K562 (cell line): ENCODE data around the gene SLC25A14. TPM values are rescaled to one million over a fixed set of nuclear protein-coding genes. Genes with fewer than 3 reads are reported as not detected.

Source experiments
- ATAC-seq: fragments of 200-7000 bp; cut with Tn5 transposase; 3 replicates; pipeline ENCODE4 v1.9.1; 2020; ENCODE audit warnings: moderate library complexity
- BruUV-seq: library from RNA; stranded (reverse); fragments of 400-500 nt; replicated peaks from 2 replicates; lab custom pipeline; 2021; lab: Mats Ljungman, UMichigan
- CTCF ChIA-PET: fragments of 300-600 bp; formaldehyde crosslinking; extraction: SDS; loops from one replicate; lab custom pipeline; 2021; ENCODE audit warnings: low intra/inter-chr PET ratio; lab: Yijun Ruan, JAX
- POLR2A ChIA-PET: fragments of 300-600, 350-650 bp; sonication (Branson Sonifier 250); formaldehyde crosslinking; extraction: SDS; loops from one replicate; lab custom pipeline; 2021; ENCODE audit warnings: antibody characterized with exemption, inconsistent platforms; lab: Yijun Ruan, JAX
- DNase-seq, 4 experiments: peaks; one replicate each; pipeline versions ENCODE4 v3.0.0 to v3.0.0-alpha.2; 2011 to 2018; ENCODE audit warnings: low spot score in 3 of 4, mixed read lengths in 3 of 4; ENCODE audit errors: extremely low read depth in 1 of 4
- FAIRE-seq: peaks from 2 replicates; lab custom pipeline; 2011; peaks lifted over from hg19 to GRCh38; lab: Jason Lieb, UNC
- H2AFZ ChIP-seq: 2 replicates; pipeline ENCODE4 v1.6.0; 2011; ENCODE audit warnings: low read depth, low read length, control low read depth, inconsistent platforms
- H3K27ac ChIP-seq: fragments of 200-600 bp; 3 replicates; pipeline ENCODE4 v1.8.0; 2011; ENCODE audit warnings: low read depth, mild to moderate bottlenecking, control low read depth, inconsistent platforms, low read length, moderate library complexity, mixed read lengths; ENCODE audit errors: extremely low read depth
- H3K27me3 ChIP-seq, 2 experiments: fragments of 300-600 bp in 1 of 2; 2 replicates in 1 of 2; 3 replicates in 1 of 2; pipeline versions ENCODE4 v1.6.0 to v1.8.0; 2011; ENCODE audit warnings: inconsistent platforms in 2 of 2, low read length in 2 of 2, mild to moderate bottlenecking in 1 of 2, mixed read lengths in 1 of 2, moderate library complexity in 1 of 2; ENCODE audit not compliant: control insufficient read depth in 2 of 2, insufficient read depth in 2 of 2
- H3K36me3 ChIP-seq: fragments of 300-600 bp; 3 replicates; pipeline ENCODE4 v1.8.0; 2011; ENCODE audit warnings: mild to moderate bottlenecking, low read length, inconsistent platforms; ENCODE audit not compliant: control insufficient read depth, insufficient read depth
- H3K4me1 ChIP-seq, 2 experiments: fragments of 200-600 bp in 1 of 2; replicated peaks in 1 of 2; 2 replicates in 1 of 2; 3 replicates in 1 of 2; pipeline versions ENCODE4 v1.5.1 to v1.8.0; 2011; ENCODE audit warnings: inconsistent platforms in 2 of 2, low read length in 2 of 2, mild to moderate bottlenecking in 1 of 2, mixed read lengths in 1 of 2, moderate library complexity in 1 of 2; ENCODE audit not compliant: control insufficient read depth in 2 of 2, insufficient read depth in 2 of 2
- H3K4me2 ChIP-seq: 2 replicates; pipeline ENCODE4 v1.6.1; 2011; ENCODE audit warnings: low read length, control low read depth, inconsistent platforms, mixed read lengths; ENCODE audit not compliant: insufficient read depth
- H3K4me3 ChIP-seq: fragments of 200-600 bp; sonication (generic), shearing (Covaris generic); 2 replicates; pipeline ENCODE4 v1.5.1; 2016; ENCODE audit warnings: control low read depth, inconsistent platforms
- H3K79me2 ChIP-seq: fragments of 200-600 bp; 3 replicates; pipeline ENCODE4 v1.8.0; 2011; ENCODE audit warnings: low read length, inconsistent platforms; ENCODE audit not compliant: control insufficient read depth, insufficient read depth
- H3K9ac ChIP-seq, 2 experiments: 2 replicates each; pipeline versions ENCODE4 v1.6.0 to v1.6.1; 2011; ENCODE audit warnings: low read depth in 2 of 2, low read length in 2 of 2, control low read depth in 1 of 2, inconsistent platforms in 1 of 2, mild to moderate bottlenecking in 1 of 2, mixed read lengths in 1 of 2; ENCODE audit not compliant: insufficient read depth in 1 of 2
- H3K9me1 ChIP-seq: one replicate; pipeline ENCODE4 v1.6.0; 2011; ENCODE audit warnings: inconsistent platforms, mild to moderate bottlenecking, low read length, moderate library complexity; ENCODE audit not compliant: control insufficient read depth, insufficient read depth
- H3K9me3 ChIP-seq: replicated peaks from 2 replicates; pipeline ENCODE4 v1.5.1; 2011; ENCODE audit warnings: low read depth, low read length, inconsistent platforms; ENCODE audit not compliant: control insufficient read depth, insufficient read depth
- H4K20me1 ChIP-seq: replicated peaks from 2 replicates; pipeline ENCODE4 v1.6.1; 2011; ENCODE audit warnings: low read length, inconsistent platforms, mixed read lengths; ENCODE audit not compliant: control insufficient read depth, insufficient read depth
- EP300 ChIP-seq: IDR thresholded peaks from 2 replicates; pipeline ENCODE4 v1.6.1; 2012; ENCODE audit warnings: low read length, improper control_type of control experiment
- FOXA3 ChIP-seq, 2 experiments: fragments of 450-650 bp in 1 of 2; sonication (generic) in 1 of 2; formaldehyde crosslinking; IDR thresholded peaks in 1 of 2; conservative IDR thresholded peaks in 1 of 2; 2 replicates each; pipeline versions ENCODE4 v1.4.0 to v1.8.0; 2020 to 2022; ENCODE audit warnings: mild to moderate bottlenecking in 2 of 2, missing genetic modification reagents in 1 of 2
- HLTF ChIP-seq: fragments of 450-650 bp; IDR thresholded peaks from 2 replicates; pipeline ENCODE4 v1.6.1; 2016
- MTA2 ChIP-seq: fragments of 450-650 bp; IDR thresholded peaks from 2 replicates; pipeline ENCODE4 v1.6.1; 2016; ENCODE audit warnings: low read depth
- NFXL1 ChIP-seq: fragments of 450-650 bp; formaldehyde crosslinking; IDR thresholded peaks from 2 replicates; pipeline ENCODE4 v1.4.0; 2021; ENCODE audit warnings: mild to moderate bottlenecking
- NR3C1 ChIP-seq: sonication (generic); formaldehyde crosslinking; IDR thresholded peaks from 2 replicates; pipeline ENCODE4 v1.8.1; 2022; ENCODE audit warnings: missing genetic modification reagents
- POLR2H ChIP-seq: IDR thresholded peaks from 2 replicates; pipeline ENCODE4 v1.6.1; 2016; ENCODE audit warnings: missing genetic modification characterization, low read depth, mild to moderate bottlenecking, control low read depth, missing compliant biosample characterization, moderate library complexity
- RCOR1 ChIP-seq, 2 experiments: IDR thresholded peaks; 2 replicates each; pipeline ENCODE4 v1.6.1; 2012; ENCODE audit warnings: low read depth in 2 of 2, low read length in 2 of 2, borderline replicate concordance in 1 of 2, improper control_type of control experiment in 1 of 2
- SAFB ChIP-seq: fragments of 200-400 bp; formaldehyde crosslinking; IDR thresholded peaks from 2 replicates; pipeline ENCODE4 v1.6.1; 2017; ENCODE audit warnings: low read depth, low read length, borderline replicate concordance
- SPI1 ChIP-seq: IDR thresholded peaks from 2 replicates; pipeline ENCODE4 v1.6.1; 2011; ENCODE audit warnings: low read depth, low read length, control low read depth, borderline replicate concordance
- STAT5B ChIP-seq: fragments of 250-450 bp; sonication (Bioruptor Pico); IDR thresholded peaks from 2 replicates; pipeline ENCODE4 v1.8.0; 2021; ENCODE audit warnings: mild to moderate bottlenecking, inconsistent platforms
- TRIM25 ChIP-seq: fragments of 450-650 bp; IDR thresholded peaks from 2 replicates; pipeline ENCODE4 v1.7.0; 2016; ENCODE audit warnings: borderline replicate concordance
- ZNF444 ChIP-seq: fragments of 250-450 bp; sonication (Bioruptor Pico); IDR thresholded peaks from 2 replicates; pipeline ENCODE4 v1.4.0; 2020; ENCODE audit warnings: mild to moderate bottlenecking, moderate library complexity
- WGBS: fragments of 100-300 bp; shearing (Covaris generic); methylation state at CpG from one replicate; pipeline ENCODE4 v1.1.6; 2016; ENCODE audit warnings: low coverage, mixed read lengths; ENCODE audit not compliant: insufficient coverage; ENCODE audit errors: missing lambda C conversion rate; 5-methylcytosine and 5-hydroxymethylcytosine counted together
- in situ Hi-C: fragments of 300-500 bp; cut with MboI; formaldehyde crosslinking; loops from 4 replicates; pipeline ENCODE4 v1.15.0; 2018; ENCODE audit warnings: inconsistent platforms, mixed read lengths
- intact Hi-C: fragments of 100-400 bp; cut with micrococcal nuclease; formaldehyde crosslinking; loops from 2 replicates; pipeline ENCODE4 v1.14.2; 2022
- polyA plus RNA-seq, 8 experiments: library from polyadenylated mRNA; depleted of rRNA in 4 of 8; stranded (reverse) in 5 of 8; unstranded in 3 of 8; fragments of >200 nt; fragmentation: Nextera tagmentation in 2 of 8; fragmentation: Illumina TruSeq in 1 of 8; extraction: Ambion mirVana in 2 of 8; extraction: Trizol in 1 of 8; gene quantifications; 2 replicates each; pipeline versions ENCODE4 v1.2.1 to v1.2.3, GENCODE V29; 2011 to 2014; ENCODE audit warnings: inconsistent platforms in 1 of 8, missing spikeins in 1 of 8
- total RNA-seq, 7 experiments: library from RNA; depleted of rRNA in 6 of 7; stranded (reverse); fragments of >200 nt in 6 of 7; fragmentation: Illumina TruSeq in 2 of 7; extraction: Trizol in 2 of 7; gene quantifications; 2 replicates each; pipeline versions ENCODE4 v1.2.1 to v1.2.3, GENCODE V29; 2011 to 2021; ENCODE audit warnings: low replicate concordance in 1 of 7

Gene SLC25A14
- total and polyA plus RNA-seq, 9 of the 15 experiments (the other 6 are each of a cell fraction or from before 2014, with no cell fraction given) = 9.5 to 33.3 (median 15.8) TPM

- H3K4me2 ChIP-seq = no peak overlapping the region
- no peaks in the 10 kb centered on the region; a peak in 1 of 5 replicates for H3K27me3 ChIP-seq
- no peak overlapping the region for H3K9ac ChIP-seq
- WGBS = 0% methylated on average over 5 of the region's 5 CpGs
- CTCF ChIA-PET = no interaction called here
- H3K79me2 ChIP-seq = no peaks in the 10 kb centered on the region
- in situ Hi-C loops = no loop called here
- no peaks in the 10 kb centered on the region for H3K4me1 ChIP-seq
- no peaks in the 10 kb centered on the region for H4K20me1 ChIP-seq
- H3K9me1 ChIP-seq = no peaks in the 10 kb centered on the region
- H3K36me3 ChIP-seq = no peaks in the 10 kb centered on the region
- FAIRE-seq = no peak
- H3K4me3 ChIP-seq = no peak overlapping the region
- H3K27ac ChIP-seq = no peak overlapping the region
- TF ChIP-seq SPI1 = peak; percentile 58; the same call in 1 of the 2 replicates
- TF ChIP-seq RCOR1 (IDR thresholded peaks at IDR 0.05; ENCODE audit: borderline replicate concordance in 1 of 2, low read depth in 2 of 2, low read length in 2 of 2) = peak in 1 of 2 experiments; percentile 71; a peak in 1 of 4 replicates
- TF ChIP-seq FOXA3 (CRISPR knock-in tag; conservative IDR thresholded peaks at IDR 0.05 in 1 of 2, IDR thresholded peaks at IDR 0.05 in 1 of 2) = 0 out of 4 replicates have a peak, but pooled peaks of 1 of the 2 experiments have one; percentile 40
- no peak for TF ChIP-seq NR3C1 (CRISPR knock-in tag)
- TF ChIP-seq, all 486 proteins: peak for 3
- no peaks in the 10 kb centered on the region for H3K9me3 ChIP-seq
- ATAC-seq (no peak), DNase-seq (no peak)
- POLR2A ChIA-PET = no interaction called here
- H2AFZ ChIP-seq = no peak overlapping the region
- intact Hi-C loops = no loop called here
- no TSS peak for BruUV-seq
Observed at GRCh38 chrX:130378024-130378669, 38.4 kb downstream of the SLC25A14 start.

DNA sequence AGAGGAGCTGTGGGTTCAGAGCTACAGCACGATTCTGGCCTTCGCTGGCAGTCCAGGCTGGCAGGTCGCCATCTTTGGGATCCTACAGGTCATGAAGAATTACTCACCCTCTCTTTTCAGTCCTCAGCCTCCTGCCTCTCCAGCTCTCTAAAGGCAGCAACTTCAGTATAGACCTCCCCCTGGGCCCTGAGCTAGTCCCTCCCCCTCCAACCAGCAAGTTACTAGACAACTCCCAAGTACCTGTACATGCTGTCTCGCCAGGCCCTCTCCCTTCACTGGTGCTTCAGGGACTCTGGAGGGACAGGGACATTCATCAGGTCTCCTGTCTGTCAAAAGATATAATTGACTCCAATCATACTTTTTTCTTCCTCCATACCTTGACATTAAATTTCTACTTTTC is 45.8 kb downstream of the SLC25A14 start, which contains the start of gene GPR119:
Gene GPR119, minus strand, starts transcription at position 155 of the 400 bp plus-strand sequence. CDS start 227 bp downstream, outside the sequence.
- Histone ChIP-seq H3K9ac (no peak within 1 kb of the TSS), H3K4me1 (no peaks in the 10 kb centered on the region; a peak in 2 of 5 replicates), H3K9me3 (no peaks in the 10 kb centered on the region), H3K79me2 (no peaks in the 10 kb centered on the region), H3K27me3 (peaks cover 3 to 19% of the 10 kb centered on the region in 2 experiments; a peak in 4 of 5 replicates), H3K4me3 (no peak within 1 kb of the TSS), H3K9me1 (no peaks in the 10 kb centered on the region), H3K27ac (no peak within 1 kb of the TSS), H2AFZ (0 out of 2 replicates have a peak within 1 kb of the TSS, but pooled peaks have one; percentile 31), H4K20me1 (no peaks in the 10 kb centered on the region), H3K36me3 (no peaks in the 10 kb centered on the region), H3K4me2 (no peak within 1 kb of the TSS)
- WGBS = 0% methylated on average over 2 of the region's 4 CpGs
- in situ Hi-C loops (no loop called here), intact Hi-C loops (no loop called here)
- ChIA-PET CTCF (no interaction called here), POLR2A (interaction anchor here (1.0 kb wide), 1 partner anchor 16 kb away, joined by 3 read pairs; no protein-coding TSS in a partner anchor)
- no TSS peak for BruUV-seq
- DNase-seq (no peak), FAIRE-seq (no peak), ATAC-seq (peak; percentile 33; the same call in 1 of the 3 replicates)
- TF ChIP-seq POLR2H = no peak
- TF ChIP-seq HLTF = no peak
- TF ChIP-seq SAFB = no peak
- no peak for TF ChIP-seq NFXL1 (CRISPR knock-in tag)
- TF ChIP-seq ZNF444 = no peak
- TF ChIP-seq STAT5B (CRISPR knock-in tag) = no peak
- TF ChIP-seq MTA2 = no peak
- TF ChIP-seq TRIM25 = no peak
- TF ChIP-seq EP300 = no peak
